GM18520 (cell line): ENCODE measurements around the gene THBS1.

ENCODE experiments used
- ATAC-seq: cut with Tn5 transposase; IDR thresholded peaks from one replicate; pipeline ENCODE4 v1.9.1; 2021; ENCODE audit not compliant: unreplicated experiment

Gene THBS1

GRCh38 chr15:39598958-39599845, 18.3 kb downstream of the THBS1 start:
- ATAC-seq = no peak

- no peak for ATAC-seq
These were observed 19.0 kb downstream of the THBS1 start for GRCh38 chr15:39599871-39600270.

GRCh38 chr15:39602143-39602542, 21.3 kb downstream of the THBS1 start:
- ATAC-seq = no peak

GRCh38 chr15:39605146-39605545, 24.3 kb downstream of the THBS1 start:
- no peak for ATAC-seq

GRCh38 chr15:39608185-39609139, 27.6 kb downstream of the THBS1 start:
- ATAC-seq = no peak

GRCh38 chr15:39609166-39609916, 28.5 kb downstream of the THBS1 start:
- no peak for ATAC-seq

- ATAC-seq = no peak
These were observed 29.8 kb downstream of the THBS1 start for GRCh38 chr15:39610665-39611064.

GRCh38 chr15:39613271-39613670, 32.4 kb downstream of the THBS1 start:
- ATAC-seq = no peak

GRCh38 chr15:39613861-39614260, 33.0 kb downstream of the THBS1 start:
- no peak for ATAC-seq

- no peak for ATAC-seq
These were observed 36.0 kb downstream of the THBS1 start for GRCh38 chr15:39616731-39617455.

GRCh38 chr15:39618063-39618823, 37.4 kb downstream of the THBS1 start:
- ATAC-seq = no peak

- ATAC-seq = no peak
These were observed 40.3 kb downstream of the THBS1 start for GRCh38 chr15:39621210-39621609.

- no peak for ATAC-seq
These were observed 41.1 kb downstream of the THBS1 start for GRCh38 chr15:39621976-39622375.

- peak; percentile 1 for ATAC-seq
These were observed 42.0 kb downstream of the THBS1 start for GRCh38 chr15:39622660-39623516.

GRCh38 chr15:39623529-39623931, 42.7 kb downstream of the THBS1 start:
- ATAC-seq = peak; percentile 81

GRCh38 chr15:39624806-39625205, 43.9 kb downstream of the THBS1 start:
- peak; percentile 49 for ATAC-seq

- no peak for ATAC-seq
These were observed 44.6 kb downstream of the THBS1 start for GRCh38 chr15:39625451-39625850.

- no peak for ATAC-seq
These were observed 45.0 kb downstream of the THBS1 start for GRCh38 chr15:39625856-39626255.
